ENCODE results near the gene CTAGE9.

GRCh38 chr6:131749023-131749422 is 38.2 kb upstream of the CTAGE9 start:
- TF ChIP-seq POLR2AphosphoS5 (IDR thresholded peaks at IDR 0.05) (no peak), CTCF (IDR thresholded peaks at IDR 0.05) (no peak)
